NT2/D1 (cell line): ENCODE measurements around the gene WDR64.

ENCODE experiments used
- YY1 ChIP-seq: IDR thresholded peaks from 2 replicates; pipeline ENCODE4 v1.6.1; 2011; ENCODE audit not compliant: insufficient read length, insufficient read depth
- ZNF274 ChIP-seq: IDR thresholded peaks from 2 replicates; pipeline ENCODE4 v1.6.1; 2011; ENCODE audit warnings: mild to moderate bottlenecking, low read depth, low read length

GRCh38 chr1:241635556-241636152, 16.4 kb upstream of the WDR64 start:
- TF ChIP-seq ZNF274 = no peak
- TF ChIP-seq YY1 = no peak
